Posterior vena cava (tissue), 2 donors: ENCODE data around the gene PRDM15. TPM values are rescaled to one million over a fixed set of nuclear protein-coding genes. Genes with fewer than 3 reads are reported as not detected.
A peak's percentile ranks its signal among the peaks of the same experiment; 100 is the strongest.

Experiments used
- DNase-seq: peaks from one replicate; pipeline ENCODE4 v3.0.0-alpha.2; 2020; ENCODE audit warnings: low spot score
- intact Hi-C, 2 donors: fragments of 100-400 bp; cut with DNase I; formaldehyde crosslinking; loops; one replicate each; pipeline versions ENCODE4 v1.14.1 to v1.14.2; 2022 to 2023
- total RNA-seq, 2 donors: library from RNA; stranded (reverse); fragmentation: NEBNext Ultra II Directional; extraction: Animal tissue kit (Norgen Biotek cat#: 25700); gene quantifications; one replicate each; pipeline ENCODE4 v1.2.1, GENCODE V29; 2021
- donor health status: DM: yes; HTN: yes; CAD: no.
- donor health status: DM: yes; HTN: yes; CAD: no.

Gene PRDM15
- total RNA-seq, 2 donors from 2014 or later = 2.9 to 5.0 TPM

GRCh38 chr21:41891132-41891531, 12.0 kb upstream of the PRDM15 start:
- intact Hi-C loops = no loop called here
- no peak for DNase-seq

- no peak for DNase-seq
- intact Hi-C loops = no loop called here
Observed at GRCh38 chr21:41890355-41890754, 11.2 kb upstream of the PRDM15 start.

GRCh38 chr21:41888749-41889376, 9.7 kb upstream of the PRDM15 start:
- intact Hi-C loops = no loop called here

GRCh38 chr21:41887667-41888066, 8.5 kb upstream of the PRDM15 start:
- intact Hi-C loops = no loop called here
- DNase-seq = peak; percentile 7

More at GRCh38 chr21:41888749-41889376, 9.7 kb upstream of the PRDM15 start:
- peak; percentile 71 for DNase-seq

GRCh38 chr21:41886328-41886727, 7.2 kb upstream of the PRDM15 start:
- no peak for DNase-seq
- intact Hi-C loops = no loop called here

- peak; percentile 47 for DNase-seq
- intact Hi-C loops = no loop called here
Observed at GRCh38 chr21:41885341-41886024, 6.3 kb upstream of the PRDM15 start.

- peak; percentile 70 for DNase-seq
- intact Hi-C loops = no loop called here
Observed at GRCh38 chr21:41884501-41885030, 5.4 kb upstream of the PRDM15 start.

- DNase-seq = peak; percentile 56
- intact Hi-C loops = no loop called here
Observed at GRCh38 chr21:41883582-41883981, 4.4 kb upstream of the PRDM15 start.

- intact Hi-C loops = no loop called here
Observed at GRCh38 chr21:41881051-41881450, 1.9 kb upstream of the PRDM15 start.

GRCh38 chr21:41880153-41880552, 1.0 kb upstream of the PRDM15 start:
- DNase-seq = no peak
- intact Hi-C loops = no loop called here

More at GRCh38 chr21:41881051-41881450, 1.9 kb upstream of the PRDM15 start:
- DNase-seq = no peak

- DNase-seq = peak; percentile 95
- intact Hi-C loops = no loop called here
Observed at GRCh38 chr21:41878831-41879189, 334 bp downstream of the PRDM15 start.

GRCh38 chr21:41877901-41878830, 978 bp downstream of the PRDM15 start:
- intact Hi-C loops = no loop called here
- DNase-seq = peak; percentile 77

GRCh38 chr21:41876928-41877652, 2.1 kb downstream of the PRDM15 start:
- peak; percentile 58 for DNase-seq
- intact Hi-C loops = no loop called here

GRCh38 chr21:41876396-41876795, 2.7 kb downstream of the PRDM15 start:
- intact Hi-C loops = no loop called here
- peak; percentile 78 for DNase-seq

GRCh38 chr21:41875086-41875485, 4.1 kb downstream of the PRDM15 start:
- peak; percentile 55 for DNase-seq
- intact Hi-C loops = no loop called here

- intact Hi-C loops = no loop called here
- peak; percentile 43 for DNase-seq
Observed at GRCh38 chr21:41874611-41875010, 4.5 kb downstream of the PRDM15 start.

- intact Hi-C loops = no loop called here
- DNase-seq = peak; percentile 45
Observed at GRCh38 chr21:41873426-41873825, 5.7 kb downstream of the PRDM15 start.

- DNase-seq = peak; percentile 42
- intact Hi-C loops = no loop called here
Observed at GRCh38 chr21:41873005-41873404, 6.1 kb downstream of the PRDM15 start.
